MM.1S (cell line): ENCODE data around the gene KIAA0040.

Experiments used
- CTCF ChIP-seq: fragments of 300-600 bp; sonication (generic); IDR thresholded peaks from 2 replicates; pipeline ENCODE4 v1.5.1; 2016; ENCODE audit warnings: antibody characterized with exemption, low read length, mixed read lengths
- EZH2 ChIP-seq: fragments of 300-600 bp; sonication (generic); optimal IDR thresholded peaks from 2 replicates; pipeline ENCODE3; 2017; ENCODE audit warnings: low read depth, mild to moderate bottlenecking, antibody characterized with exemption, low read length, mixed read lengths
- EZH2phosphoT487 ChIP-seq: fragments of 300-600 bp; sonication (generic); IDR thresholded peaks from 2 replicates; pipeline ENCODE4 v1.6.1; 2018; ENCODE audit warnings: antibody characterized with exemption, low read length

GRCh38 chr1:175191659-175192058 is 917 bp downstream of the KIAA0040 start:
- TF ChIP-seq CTCF: no peak
- no peak for TF ChIP-seq EZH2phosphoT487
- TF ChIP-seq EZH2: no peak
